Stimulated activated CD4-positive, alpha-beta T cell treated with anti-CD3 and anti-CD28 coated beads, Interleukin-4, amount 100 ng/mL, for 4 hours (primary cell): ENCODE data around the gene RGPD5.
"Not testable (repeated sequence)": the region's sequence is repeated elsewhere in the genome, so short reads cannot be mapped to it uniquely, and the experiment has no call there.

Source experiments
- DNase-seq, 2 experiments: peaks; one replicate each; pipeline ENCODE4 v3.0.0-alpha.2; 2020

RGPD5 gene

DNA sequence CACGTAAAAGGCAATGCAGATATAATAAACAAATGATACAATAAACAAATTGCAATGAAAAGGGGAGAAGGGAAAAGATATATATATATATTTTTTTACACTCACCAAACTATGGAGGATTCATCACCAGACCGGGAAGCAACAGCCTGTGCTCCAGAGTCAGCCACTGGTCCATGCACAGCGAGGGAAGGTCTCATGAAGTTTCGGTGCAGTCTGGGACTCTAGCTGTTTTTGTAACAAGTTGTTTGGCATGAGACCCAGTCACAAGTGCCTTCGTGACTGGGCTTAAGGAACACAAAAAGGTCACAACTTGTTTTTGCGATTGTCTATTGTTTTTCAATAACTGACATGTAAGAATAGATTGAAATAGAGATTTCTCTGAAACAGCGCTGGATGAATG lies 99.6 kb downstream of the RGPD5 start:
- not testable (repeated sequence) for DNase-seq

GRCh38 chr2:109894141-109894540 lies 100.0 kb downstream of the RGPD5 start:
- DNase-seq: not testable (repeated sequence)

- not testable (repeated sequence) for DNase-seq
These were observed 101.2 kb downstream of the RGPD5 start for GRCh38 chr2:109895090-109895869.

GRCh38 chr2:109896212-109896611 lies 102.1 kb downstream of the RGPD5 start:
- DNase-seq: not testable (repeated sequence)

GRCh38 chr2:109897769-109898461 lies 103.8 kb downstream of the RGPD5 start:
- DNase-seq: not testable (repeated sequence)

DNA sequence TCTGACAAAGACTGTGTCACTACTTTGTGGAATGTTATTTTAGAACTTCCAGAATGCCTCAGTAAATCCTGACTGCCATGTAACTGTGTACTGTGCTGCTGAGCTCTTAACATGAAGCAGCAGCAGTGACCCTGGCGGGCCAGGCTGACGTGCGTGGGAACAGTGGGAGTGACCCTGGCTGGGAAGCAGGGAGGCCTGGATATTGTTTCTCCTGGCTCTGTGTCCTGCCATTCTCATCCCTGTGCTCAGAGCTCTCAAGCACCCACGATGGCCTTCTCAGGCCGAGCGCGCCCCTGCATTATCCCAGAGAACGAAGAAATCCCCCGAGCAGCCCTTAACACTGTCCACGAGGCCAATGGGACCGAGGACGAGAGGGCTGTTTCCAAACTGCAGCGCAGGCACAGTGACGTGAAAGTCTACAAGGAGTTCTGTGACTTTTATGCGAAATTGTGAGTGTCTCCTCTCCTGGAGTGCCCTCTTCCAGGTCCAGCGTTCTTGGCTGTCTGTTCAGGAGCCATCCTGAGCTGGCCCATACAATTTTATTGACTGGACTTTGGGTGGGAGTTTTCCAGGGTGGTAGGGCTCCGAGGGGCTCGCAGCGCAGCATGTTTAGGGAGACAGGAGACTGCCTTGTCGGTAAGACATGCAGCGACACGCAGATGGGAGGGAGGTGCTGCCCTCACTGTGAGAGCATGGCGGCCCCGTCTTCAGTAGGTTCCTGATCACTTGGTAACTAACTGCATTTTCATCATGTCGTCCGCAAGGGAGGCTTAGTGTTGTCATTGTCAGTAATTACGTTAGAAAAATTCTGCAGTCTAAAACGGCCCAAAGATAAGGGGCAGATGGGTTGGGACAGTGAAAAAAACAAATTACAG lies 104.6 kb downstream of the RGPD5 start, which contains the start of gene LIMS3:
Gene LIMS3 (plus strand): TSS at position 227 of the 875 bp plus-strand sequence. CDS start 41 bp downstream, at position 268.
- DNase-seq: not testable (repeated sequence)

DNA sequence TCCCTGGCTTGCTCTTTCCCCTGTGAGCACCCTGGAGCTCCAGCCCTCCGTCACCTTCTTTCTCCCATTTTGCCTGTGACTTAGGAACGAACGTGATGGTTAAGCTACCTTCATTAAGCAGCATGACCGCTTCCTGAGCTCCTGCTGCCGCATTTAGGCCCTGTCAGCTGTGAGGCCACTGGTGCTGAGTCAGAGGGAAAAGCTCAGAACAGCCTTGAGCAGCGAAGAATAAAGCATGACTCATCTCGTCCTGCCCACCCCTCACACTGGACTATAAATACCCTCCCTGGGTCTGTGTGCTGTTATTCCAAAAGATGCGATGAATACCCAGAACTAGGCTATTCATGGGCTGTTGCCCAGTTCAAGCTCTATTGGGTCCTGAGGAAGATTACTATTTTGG lies 111.7 kb downstream of the RGPD5 start:
- DNase-seq: not testable (repeated sequence)
